HG02884 (cell line): Measurements from ENCODE around the gene LIN54.
"Not testable (repeated sequence)": the region's sequence is repeated elsewhere in the genome, so short reads cannot be mapped to it uniquely, and the experiment has no call there.

Experiments used
- ATAC-seq: cut with Tn5 transposase; IDR thresholded peaks from one replicate; pipeline ENCODE4 v1.9.1; 2021; ENCODE audit warnings: mild to moderate bottlenecking, moderate library complexity; ENCODE audit not compliant: unreplicated experiment

Gene LIN54

GRCh38 chr4:83012687-83013419 lies 2.2 kb upstream of the LIN54 start:
- peak; percentile 74 for ATAC-seq

GRCh38 chr4:83012200-83012686 lies 1.6 kb upstream of the LIN54 start:
- ATAC-seq: peak; percentile 15

- ATAC-seq: peak; percentile 1
Measured at GRCh38 chr4:83011689-83012199, 1.1 kb upstream of the LIN54 start.

GRCh38 chr4:83010111-83010521 lies 507 bp downstream of the LIN54 start:
- peak; percentile 0 for ATAC-seq

- no peak for ATAC-seq
Measured at GRCh38 chr4:83009529-83009928, 1.1 kb downstream of the LIN54 start.

GRCh38 chr4:83003044-83003791 lies 7.4 kb downstream of the LIN54 start:
- not testable (repeated sequence) for ATAC-seq

- ATAC-seq: no peak
Measured at GRCh38 chr4:83002329-83002728, 8.3 kb downstream of the LIN54 start.

GRCh38 chr4:82998898-82999297 lies 11.7 kb downstream of the LIN54 start:
- no peak for ATAC-seq

GRCh38 chr4:82994834-82995233 lies 15.8 kb downstream of the LIN54 start:
- ATAC-seq: no peak

GRCh38 chr4:82989575-82990429 lies 20.8 kb downstream of the LIN54 start:
- ATAC-seq: peak; percentile 96

GRCh38 chr4:82988323-82988832 lies 22.2 kb downstream of the LIN54 start:
- no peak for ATAC-seq

- ATAC-seq: not testable (repeated sequence)
Measured at GRCh38 chr4:82987519-82987918, 23.1 kb downstream of the LIN54 start.

GRCh38 chr4:82984459-82984858 lies 26.2 kb downstream of the LIN54 start:
- no peak for ATAC-seq

GRCh38 chr4:82983444-82983843 lies 27.2 kb downstream of the LIN54 start:
- ATAC-seq: no peak

- no peak for ATAC-seq
Measured at GRCh38 chr4:82981138-82981537, 29.5 kb downstream of the LIN54 start.

- ATAC-seq: no peak
Measured at GRCh38 chr4:82975792-82976191, 34.8 kb downstream of the LIN54 start.

GRCh38 chr4:82969414-82969813 lies 41.2 kb downstream of the LIN54 start:
- ATAC-seq: no peak

- no peak for ATAC-seq
Measured at GRCh38 chr4:82968972-82969371, 41.7 kb downstream of the LIN54 start.

GRCh38 chr4:82965763-82966162 lies 44.9 kb downstream of the LIN54 start:
- ATAC-seq: no peak

GRCh38 chr4:82957045-82957444 lies 53.6 kb downstream of the LIN54 start:
- no peak for ATAC-seq

- no peak for ATAC-seq
Measured at GRCh38 chr4:82954212-82954611, 56.4 kb downstream of the LIN54 start.
